MG63 (cell line): ENCODE data around the gene EIF2S3. TPM values are rescaled to one million over a fixed set of nuclear protein-coding genes. Genes with fewer than 3 reads are reported as not detected.

ENCODE experiments used
- DNase-seq: peaks from one replicate; pipeline ENCODE4 v3.0.0-alpha.2; 2020
- H3K27me3 ChIP-seq: fragments of 250-450 bp; sonication (Bioruptor Pico); 2 replicates; pipeline ENCODE4 v1.5.1; 2020; ENCODE audit warnings: mild to moderate bottlenecking, moderate library complexity
- H3K36me3 ChIP-seq: fragments of 250-450 bp; sonication (Bioruptor Pico); 2 replicates; pipeline ENCODE4 v1.5.1; 2020; ENCODE audit warnings: mild to moderate bottlenecking, moderate library complexity
- H3K4me3 ChIP-seq: fragments of 250-450 bp; sonication (Bioruptor Pico); 2 replicates; pipeline ENCODE4 v1.5.1; 2020; ENCODE audit warnings: mild to moderate bottlenecking, moderate library complexity
- H3K9me3 ChIP-seq: fragments of 250-450 bp; sonication (Bioruptor Pico); 2 replicates; pipeline ENCODE4 v1.5.1; 2020; ENCODE audit warnings: mild to moderate bottlenecking, moderate library complexity
- total RNA-seq: library from RNA; depleted of rRNA; stranded (reverse); fragments of >200 nt; shearing (Covaris generic); gene quantifications from 2 replicates; pipeline ENCODE4 v1.2.3, GENCODE V29; 2014; ENCODE audit warnings: low replicate concordance; rRNA removed

The EIF2S3 gene
- total RNA-seq, 1 experiment from 2014 or later: 239 TPM

DNA sequence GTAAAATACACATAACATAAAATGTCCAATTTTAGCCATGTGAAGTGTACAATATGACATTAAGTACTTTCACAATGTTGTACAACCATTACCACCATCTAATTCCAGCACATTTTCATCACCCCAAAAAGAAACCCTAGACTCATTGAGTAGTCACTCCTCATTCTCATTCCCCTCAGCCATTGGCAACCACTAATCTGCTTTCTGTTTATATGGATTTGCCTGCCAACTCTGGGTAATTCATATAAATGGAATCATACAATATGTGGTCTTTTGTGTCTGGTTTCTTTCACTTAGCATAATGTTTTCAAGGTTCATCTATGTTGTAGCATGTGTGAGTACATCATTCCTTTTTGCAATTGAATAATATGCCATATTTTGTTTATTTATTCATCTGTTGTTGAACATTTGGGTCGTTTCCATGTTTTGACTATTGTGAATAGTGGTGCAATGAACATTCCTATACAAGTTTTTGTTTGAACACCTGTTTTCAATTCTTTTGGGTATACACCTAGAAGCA, 43.0 kb downstream of the EIF2S3 start:
- Histone ChIP-seq H3K4me3 (no peak overlapping the region), H3K9me3 (no peaks in the 10 kb centered on the region), H3K36me3 (no peaks in the 10 kb centered on the region), H3K27me3 (no peaks in the 10 kb centered on the region)
- DNase-seq: no peak

DNA sequence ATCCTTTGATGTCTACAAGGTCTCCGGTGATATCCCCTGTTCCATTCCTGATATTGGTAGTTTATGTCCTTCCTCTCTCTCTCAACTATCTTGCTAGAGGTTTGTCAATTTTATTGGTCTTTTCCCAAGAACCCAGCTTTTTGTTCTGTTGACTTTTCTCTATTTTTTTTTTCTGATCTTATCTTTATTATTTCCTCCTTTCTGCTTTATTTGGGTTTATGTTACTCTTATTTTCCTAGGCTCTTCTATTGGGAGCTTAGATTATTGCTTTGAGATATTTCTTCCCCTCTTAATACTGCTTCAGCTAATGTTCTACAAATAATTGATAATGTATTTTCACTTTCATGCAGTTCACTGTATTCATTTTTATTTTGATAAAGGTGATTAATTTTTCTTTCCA, 44.2 kb downstream of the EIF2S3 start:
- DNase-seq: no peak
- Histone ChIP-seq H3K9me3 (no peaks in the 10 kb centered on the region), H3K27me3 (no peaks in the 10 kb centered on the region), H3K36me3 (no peaks in the 10 kb centered on the region), H3K4me3 (no peak overlapping the region)

DNA sequence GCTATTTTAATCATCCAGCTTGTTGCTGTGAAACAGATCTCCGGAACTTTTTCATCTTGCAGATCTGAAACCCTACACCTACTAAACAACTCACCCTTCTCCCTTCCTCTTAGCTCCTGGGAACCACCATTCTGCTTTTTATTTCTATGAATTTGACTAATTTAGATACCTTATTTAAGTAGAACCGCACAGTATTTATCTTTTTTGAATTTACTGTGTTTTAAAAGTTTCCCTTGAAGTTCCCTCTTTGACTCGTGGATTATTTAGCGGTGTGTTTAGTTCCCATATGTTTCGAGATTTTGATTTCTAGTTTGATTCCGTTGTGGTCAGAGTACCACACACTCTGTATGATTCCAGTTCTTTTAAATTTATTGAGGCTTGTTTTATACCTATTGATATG, 44.6 kb downstream of the EIF2S3 start:
- DNase-seq: no peak
- no peak overlapping the region for H3K4me3 ChIP-seq
- no peaks in the 10 kb centered on the region for H3K27me3 ChIP-seq
- no peaks in the 10 kb centered on the region for H3K36me3 ChIP-seq
- no peaks in the 10 kb centered on the region for H3K9me3 ChIP-seq

DNA sequence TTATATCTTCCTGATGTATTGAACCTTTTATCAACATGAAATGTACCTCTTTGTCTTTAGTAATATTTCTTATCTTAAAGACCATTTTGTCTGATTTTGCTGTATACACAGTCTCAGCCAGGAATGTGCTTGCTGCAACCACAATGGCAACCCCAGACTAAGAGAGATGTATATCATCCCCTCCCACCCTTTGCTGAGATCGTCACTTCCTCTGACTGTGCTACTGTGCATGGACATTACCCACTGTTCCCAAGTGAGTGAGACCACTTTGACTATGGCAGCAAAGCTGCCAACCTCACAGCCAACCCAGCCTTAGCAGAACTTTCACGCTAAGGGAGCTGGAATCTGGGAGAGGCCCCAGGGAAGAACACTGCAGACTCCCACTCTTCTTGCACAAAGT, 46.0 kb downstream of the EIF2S3 start:
- Histone ChIP-seq H3K9me3 (no peaks in the 10 kb centered on the region), H3K4me3 (no peak overlapping the region), H3K27me3 (no peaks in the 10 kb centered on the region), H3K36me3 (no peaks in the 10 kb centered on the region)
- DNase-seq: no peak

DNA sequence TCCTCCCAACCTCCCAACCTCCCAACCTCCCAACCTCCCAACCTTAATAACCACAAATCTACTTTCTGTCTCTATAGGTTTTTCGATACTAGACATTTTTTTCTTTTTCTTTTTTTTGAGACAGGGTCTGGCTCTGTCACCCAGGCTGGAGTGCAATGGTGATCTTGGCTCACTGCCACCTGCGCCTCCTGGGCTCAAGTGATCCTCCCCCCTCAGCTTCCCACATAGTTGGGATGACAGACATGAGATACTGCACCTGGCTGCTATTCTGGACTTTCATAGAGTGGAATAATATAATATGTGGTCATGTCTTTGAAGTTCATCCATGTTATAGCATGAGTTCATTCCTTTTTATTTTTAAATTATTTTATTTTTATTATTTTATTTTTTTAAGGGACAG, 55.3 kb downstream of the EIF2S3 start:
- H3K9me3 ChIP-seq: no peaks in the 10 kb centered on the region
- H3K27me3 ChIP-seq: no peaks in the 10 kb centered on the region
- DNase-seq: no peak
- H3K4me3 ChIP-seq: no peak overlapping the region
- no peaks in the 10 kb centered on the region for H3K36me3 ChIP-seq

DNA sequence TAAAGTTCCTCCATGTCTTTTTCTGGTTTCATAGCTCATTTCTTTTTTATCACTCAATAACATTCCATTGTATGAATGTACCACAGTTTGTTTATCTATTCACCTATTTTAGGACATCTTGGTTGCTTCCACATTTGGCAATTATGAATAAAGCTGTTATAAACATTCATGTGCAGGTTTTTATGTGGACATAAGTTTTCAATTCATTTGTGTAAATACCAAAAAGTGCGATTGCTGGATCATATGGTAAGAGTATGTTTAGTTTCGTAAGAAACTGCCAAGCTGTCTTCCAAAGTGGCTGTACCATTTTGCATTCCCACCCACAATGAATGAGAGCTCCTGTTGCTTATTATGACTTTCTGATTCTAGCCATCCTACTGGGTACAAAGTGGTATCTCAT, 58.4 kb downstream of the EIF2S3 start:
- Histone ChIP-seq H3K36me3 (no peaks in the 10 kb centered on the region), H3K27me3 (no peaks in the 10 kb centered on the region), H3K9me3 (no peaks in the 10 kb centered on the region), H3K4me3 (no peak overlapping the region)
- DNase-seq: no peak

DNA sequence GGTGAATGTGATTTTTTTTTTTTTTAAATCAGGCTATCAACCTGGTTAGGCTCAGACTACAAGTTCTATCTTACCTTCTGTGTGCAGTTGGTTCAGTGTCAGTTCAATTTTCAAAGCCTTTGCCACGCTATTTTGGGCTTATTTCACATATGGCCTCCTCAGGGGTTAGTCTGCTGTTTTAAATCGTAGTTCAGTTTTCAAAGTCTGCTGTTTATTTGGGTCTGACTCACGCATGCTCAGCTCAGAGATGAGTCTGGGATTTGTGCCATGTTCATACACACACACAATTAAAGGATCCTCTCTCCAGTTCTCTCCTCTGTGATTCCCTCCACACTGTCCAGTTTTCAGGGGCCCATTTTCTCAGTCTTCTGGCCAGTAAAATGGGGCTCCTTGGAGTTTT, 62.5 kb downstream of the EIF2S3 start:
- H3K27me3 ChIP-seq: no peaks in the 10 kb centered on the region
- peak; percentile 46 for DNase-seq
- H3K4me3 ChIP-seq: no peak overlapping the region
- H3K9me3 ChIP-seq: no peaks in the 10 kb centered on the region
- H3K36me3 ChIP-seq: no peaks in the 10 kb centered on the region

DNA sequence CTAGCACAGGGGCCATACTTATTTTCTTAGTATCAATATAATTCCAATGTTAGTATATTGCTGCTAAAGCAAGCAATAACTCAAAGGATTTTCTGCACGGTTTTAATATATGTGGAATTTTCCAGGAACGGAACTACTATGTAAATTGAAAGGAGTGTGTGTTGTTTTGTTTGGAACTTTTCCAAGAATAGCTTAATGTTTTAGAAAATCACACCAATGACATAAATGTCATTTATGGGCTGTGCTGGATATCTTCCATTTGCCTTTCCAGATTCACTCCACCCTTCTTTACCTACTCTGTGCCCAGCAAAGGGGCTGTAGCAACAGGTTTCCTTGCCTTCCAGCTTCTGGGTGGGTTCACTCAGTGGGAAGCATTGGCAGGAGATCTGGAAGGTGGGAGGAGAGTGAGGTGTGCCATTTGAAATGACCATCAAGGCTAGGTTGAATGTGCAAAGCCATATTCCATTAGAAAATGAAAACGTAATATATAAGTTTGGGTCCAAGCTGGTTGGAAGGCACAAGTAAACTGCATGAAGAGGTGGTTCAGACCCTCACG, 69.6 kb downstream of the EIF2S3 start:
- DNase-seq: no peak
- no peak overlapping the region for H3K4me3 ChIP-seq
- no peaks in the 10 kb centered on the region for H3K9me3 ChIP-seq
- H3K27me3 ChIP-seq: no peaks in the 10 kb centered on the region
- no peaks in the 10 kb centered on the region for H3K36me3 ChIP-seq

DNA sequence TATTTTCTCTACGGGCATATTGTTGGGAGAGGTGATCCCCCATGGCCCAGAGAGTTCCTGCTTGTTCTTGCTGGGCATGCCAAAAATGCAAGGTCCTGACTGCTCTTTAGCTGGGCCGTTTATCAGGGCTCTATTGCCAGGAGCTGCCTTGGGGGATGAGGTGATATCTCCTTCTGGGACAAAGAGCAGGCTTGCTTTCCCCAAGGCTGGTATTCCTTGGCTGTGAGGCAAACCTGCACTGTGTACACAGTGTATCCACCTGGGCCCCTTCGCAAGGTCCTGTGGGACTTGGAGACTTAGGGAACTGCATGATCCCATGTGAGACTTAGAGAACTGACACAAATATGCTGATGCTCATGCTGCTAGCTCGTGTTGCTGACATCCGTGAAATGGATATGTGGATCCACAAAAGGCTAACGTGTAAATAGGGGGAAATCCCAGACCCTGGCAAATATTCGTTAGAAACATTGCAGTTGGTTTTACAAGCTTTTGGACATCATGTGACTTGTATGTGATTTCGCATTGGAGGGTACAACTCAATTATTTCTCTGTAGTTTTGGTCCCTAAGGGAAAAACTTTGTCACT, 70.4 kb downstream of the EIF2S3 start:
- no peak for DNase-seq
- H3K36me3 ChIP-seq: no peaks in the 10 kb centered on the region
- no peaks in the 10 kb centered on the region for H3K9me3 ChIP-seq
- H3K27me3 ChIP-seq: no peaks in the 10 kb centered on the region
- H3K4me3 ChIP-seq: no peak overlapping the region

Other genes with a start within 250 kb of the EIF2S3 start
- gene APOO, start 147.0 kb upstream of the EIF2S3 start, total RNA-seq: 20.2 and 23.5 TPM in 2 replicates
- 0.92 TPM in 1 of 2 replicates, not detected in the other for gene CXorf58, start 146.9 kb upstream of the EIF2S3 start, total RNA-seq
- 8.0 and 8.5 TPM in 2 replicates for gene KLHL15, start 27.8 kb upstream of the EIF2S3 start, total RNA-seq
- 5.9 and 9.5 TPM in 2 replicates for gene ZFX, start 94.8 kb downstream of the EIF2S3 start, total RNA-seq